ENCODE measurements around the gene CCDC175.

CCDC175 gene

GRCh38 chr14:59576332-59577294 lies at the start of gene CCDC175:
Gene CCDC175 (minus strand): TSS chr14:59576812. CDS start chr14:59576775, 37 bp downstream.
- DNase-seq (ENCODE audit: low spot score), result peak; percentile 75

GRCh38 chr14:59622631-59623030 lies 46.0 kb upstream of the CCDC175 start:
- DNase-seq (ENCODE audit: low spot score), result no peak

- DNase-seq (ENCODE audit: low spot score), result no peak
Observed at GRCh38 chr14:59619061-59619460, 42.4 kb upstream of the CCDC175 start.

- DNase-seq (ENCODE audit: low spot score), result no peak
Observed at GRCh38 chr14:59601056-59601455, 24.4 kb upstream of the CCDC175 start.

GRCh38 chr14:59600211-59600945 lies 23.8 kb upstream of the CCDC175 start:
- DNase-seq (ENCODE audit: low spot score), result no peak

GRCh38 chr14:59595071-59595470 lies 18.5 kb upstream of the CCDC175 start:
- no peak for DNase-seq (ENCODE audit: low spot score)

- no peak for DNase-seq (ENCODE audit: low spot score)
Observed at GRCh38 chr14:59591641-59592370, 15.2 kb upstream of the CCDC175 start.

GRCh38 chr14:59588101-59588500 lies 11.5 kb upstream of the CCDC175 start:
- no peak for DNase-seq (ENCODE audit: low spot score)

GRCh38 chr14:59585891-59586554 lies 9.4 kb upstream of the CCDC175 start:
- no peak for DNase-seq (ENCODE audit: low spot score)

GRCh38 chr14:59583755-59584154 lies 7.1 kb upstream of the CCDC175 start:
- DNase-seq (ENCODE audit: low spot score), result no peak

GRCh38 chr14:59582845-59583509 lies 6.4 kb upstream of the CCDC175 start:
- DNase-seq (ENCODE audit: low spot score), result no peak

- DNase-seq (ENCODE audit: low spot score), result no peak
Observed at GRCh38 chr14:59582161-59582560, 5.5 kb upstream of the CCDC175 start.

GRCh38 chr14:59580911-59581310 lies 4.3 kb upstream of the CCDC175 start:
- no peak for DNase-seq (ENCODE audit: low spot score)

GRCh38 chr14:59570122-59570521 lies 6.5 kb downstream of the CCDC175 start:
- no peak for DNase-seq (ENCODE audit: low spot score)

- no peak for DNase-seq (ENCODE audit: low spot score)
Observed at GRCh38 chr14:59566725-59567124, 9.9 kb downstream of the CCDC175 start.

- DNase-seq (ENCODE audit: low spot score), result no peak
Observed at GRCh38 chr14:59566296-59566695, 10.3 kb downstream of the CCDC175 start.

GRCh38 chr14:59565087-59565486 lies 11.5 kb downstream of the CCDC175 start:
- no peak for DNase-seq (ENCODE audit: low spot score)

GRCh38 chr14:59564366-59564765 lies 12.2 kb downstream of the CCDC175 start:
- DNase-seq (ENCODE audit: low spot score), result no peak

GRCh38 chr14:59547310-59547709 lies 29.3 kb downstream of the CCDC175 start:
- no peak for DNase-seq (ENCODE audit: low spot score)

GRCh38 chr14:59543873-59544272 lies 32.7 kb downstream of the CCDC175 start:
- DNase-seq (ENCODE audit: low spot score), result no peak

- no peak for DNase-seq (ENCODE audit: low spot score)
Observed at GRCh38 chr14:59541731-59542130, 34.9 kb downstream of the CCDC175 start.

All from HuH-7 (cell line).